Spleen (tissue), 7 donors: ENCODE data around the gene RPTOR.

Experiments used
- CTCF ChIP-seq, 11 experiments: fragments of 200-600 bp in 7 of 11; fragments of 450-650 bp in 4 of 11; sonication (generic) in 4 of 11; IDR thresholded peaks in 8 of 11; conservative IDR thresholded peaks in 3 of 11; 1 replicate in 7 of 11; 2 replicates in 4 of 11; pipeline versions ENCODE4 v1.4.0 to v1.8.0; 2016 to 2021; ENCODE audit warnings: antibody characterized with exemption in 11 of 11, inconsistent platforms in 4 of 11, mild to moderate bottlenecking in 1 of 11
- POLR2A ChIP-seq, 3 donors: fragments of 450-650 bp; IDR thresholded peaks; one replicate each; pipeline ENCODE4 v1.5.1; 2017; ENCODE audit warnings: antibody characterized with exemption in 3 of 3, mild to moderate bottlenecking in 1 of 3
- POLR2AphosphoS5 ChIP-seq, 3 donors: sonication (generic); formaldehyde crosslinking; IDR thresholded peaks; one replicate each; pipeline ENCODE4 v1.5.1; 2017; ENCODE audit warnings: antibody characterized with exemption in 3 of 3
- donor health status: DM: no; HTN: no; CAD: no; lungs with moderate emphysema.
- donor health status: DM: no; HTN: no; CAD: no.
- donor health status: DM: no; HTN: no; CAD: no.

- TF ChIP-seq CTCF (IDR thresholded peaks at IDR 0.05 in 8 of 11, conservative IDR thresholded peaks at IDR 0.05 in 3 of 11), result no peak
- TF ChIP-seq POLR2A (IDR thresholded peaks at IDR 0.05), result no peak
- no peak for TF ChIP-seq POLR2AphosphoS5 (IDR thresholded peaks at IDR 0.05)
These were observed 39.7 kb downstream of the RPTOR start for GRCh38 chr17:80584176-80584905.
